ENCODE measurements around the gene ST6GAL2.

DNA sequence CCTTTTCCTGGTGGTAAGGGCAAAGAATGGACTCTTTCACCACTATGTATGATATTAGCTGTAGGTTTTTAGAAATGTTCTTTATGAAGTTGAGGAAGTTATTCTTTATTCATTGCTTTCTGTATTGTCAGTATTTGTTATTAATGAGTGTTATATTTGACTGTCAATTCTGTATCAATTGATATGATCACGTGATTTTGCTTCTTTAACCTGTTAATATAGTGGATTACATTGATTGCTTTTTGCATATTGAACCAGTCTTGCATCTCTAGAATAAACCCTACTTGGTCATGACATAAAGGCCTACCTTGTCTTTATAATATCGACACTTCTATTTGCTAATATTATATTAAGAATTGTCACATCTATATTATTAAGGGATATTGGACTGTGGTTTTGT, 18.3 kb upstream of the ST6GAL2 start:
- TF ChIP-seq POLR2AphosphoS5 (IDR thresholded peaks at IDR 0.05; ENCODE audit: low read depth, low read length) (no peak), POLR2A (IDR thresholded peaks at IDR 0.05; ENCODE audit: low read depth, low read length) (no peak)
